MG63 (cell line): Measurements from ENCODE around the gene CD300H. TPM values are rescaled to one million over a fixed set of nuclear protein-coding genes. Genes with fewer than 3 reads are reported as not detected.

Source experiments
- DNase-seq: peaks from one replicate; pipeline ENCODE4 v3.0.0-alpha.2; 2020
- H3K27me3 ChIP-seq: fragments of 250-450 bp; sonication (Bioruptor Pico); 2 replicates; pipeline ENCODE4 v1.5.1; 2020; ENCODE audit warnings: mild to moderate bottlenecking, moderate library complexity
- H3K36me3 ChIP-seq: fragments of 250-450 bp; sonication (Bioruptor Pico); 2 replicates; pipeline ENCODE4 v1.5.1; 2020; ENCODE audit warnings: mild to moderate bottlenecking, moderate library complexity
- H3K4me3 ChIP-seq: fragments of 250-450 bp; sonication (Bioruptor Pico); 2 replicates; pipeline ENCODE4 v1.5.1; 2020; ENCODE audit warnings: mild to moderate bottlenecking, moderate library complexity
- H3K9me3 ChIP-seq: fragments of 250-450 bp; sonication (Bioruptor Pico); 2 replicates; pipeline ENCODE4 v1.5.1; 2020; ENCODE audit warnings: mild to moderate bottlenecking, moderate library complexity
- total RNA-seq: library from RNA; depleted of rRNA; stranded (reverse); fragments of >200 nt; shearing (Covaris generic); gene quantifications from 2 replicates; pipeline ENCODE4 v1.2.3, GENCODE V29; 2014; ENCODE audit warnings: low replicate concordance; rRNA removed

CD300H gene
- total RNA-seq, result not detected in 2 replicates

- no peaks in the 10 kb centered on the region for H3K27me3 ChIP-seq
- DNase-seq, result peak; percentile 64
- peaks cover 4% of the 10 kb centered on the region for H3K9me3 ChIP-seq
- no peak within 1 kb of the TSS for H3K4me3 ChIP-seq
- no peaks in the 10 kb centered on the region for H3K36me3 ChIP-seq
Observed at GRCh38 chr17:74567397-74567796, at the start of gene CD300H. Gene CD300H (minus strand): TSS chr17:74567509.

GRCh38 chr17:74616696-74617095 lies 49.4 kb upstream of the CD300H start:
- DNase-seq, result no peak
- peaks cover 17% of the 10 kb centered on the region for H3K27me3 ChIP-seq

GRCh38 chr17:74612046-74612445 lies 44.7 kb upstream of the CD300H start:
- Histone ChIP-seq H3K9me3 (no peaks in the 10 kb centered on the region), H3K36me3 (no peaks in the 10 kb centered on the region), H3K4me3 (no peak overlapping the region), H3K27me3 (peaks cover 16% of the 10 kb centered on the region)
- DNase-seq, result no peak

More at GRCh38 chr17:74616696-74617095, 49.4 kb upstream of the CD300H start:
- H3K36me3 ChIP-seq, result no peaks in the 10 kb centered on the region
- H3K4me3 ChIP-seq, result no peak overlapping the region
- H3K9me3 ChIP-seq, result no peaks in the 10 kb centered on the region

- Histone ChIP-seq H3K27me3 (peaks cover 15% of the 10 kb centered on the region), H3K36me3 (no peaks in the 10 kb centered on the region), H3K9me3 (no peaks in the 10 kb centered on the region), H3K4me3 (no peak overlapping the region)
- no peak for DNase-seq
Observed at GRCh38 chr17:74610108-74610507, 42.8 kb upstream of the CD300H start.

- peaks cover 13% of the 10 kb centered on the region for H3K27me3 ChIP-seq
- no peak overlapping the region for H3K4me3 ChIP-seq
- H3K36me3 ChIP-seq, result no peaks in the 10 kb centered on the region
- H3K9me3 ChIP-seq, result no peaks in the 10 kb centered on the region
- no peak for DNase-seq
Observed at GRCh38 chr17:74608511-74608910, 41.2 kb upstream of the CD300H start.

- H3K27me3 ChIP-seq, result peaks cover 9% of the 10 kb centered on the region
- H3K9me3 ChIP-seq, result no peaks in the 10 kb centered on the region
- no peak for DNase-seq
- H3K36me3 ChIP-seq, result no peaks in the 10 kb centered on the region
- no peak overlapping the region for H3K4me3 ChIP-seq
Observed at GRCh38 chr17:74607221-74607620, 39.9 kb upstream of the CD300H start.

GRCh38 chr17:74606050-74606449 lies 38.7 kb upstream of the CD300H start:
- peaks cover 6% of the 10 kb centered on the region for H3K27me3 ChIP-seq
- no peak for DNase-seq
- no peaks in the 10 kb centered on the region for H3K9me3 ChIP-seq
- H3K36me3 ChIP-seq, result no peaks in the 10 kb centered on the region
- H3K4me3 ChIP-seq, result no peak overlapping the region

GRCh38 chr17:74605361-74605760 lies 38.1 kb upstream of the CD300H start:
- Histone ChIP-seq H3K4me3 (no peak overlapping the region), H3K36me3 (no peaks in the 10 kb centered on the region), H3K27me3 (peaks cover 2% of the 10 kb centered on the region; the same call in 1 of the 2 replicates), H3K9me3 (no peaks in the 10 kb centered on the region)
- peak; percentile 95 for DNase-seq

- no peak for DNase-seq
- Histone ChIP-seq H3K9me3 (no peaks in the 10 kb centered on the region), H3K27me3 (peaks cover 2% of the 10 kb centered on the region; the same call in 1 of the 2 replicates), H3K36me3 (no peaks in the 10 kb centered on the region), H3K4me3 (no peak overlapping the region)
Observed at GRCh38 chr17:74604761-74605160, 37.5 kb upstream of the CD300H start.

- DNase-seq, result no peak
- H3K9me3 ChIP-seq, result no peaks in the 10 kb centered on the region
- no peaks in the 10 kb centered on the region for H3K36me3 ChIP-seq
- H3K4me3 ChIP-seq, result no peak overlapping the region
- H3K27me3 ChIP-seq, result peaks cover 2% of the 10 kb centered on the region; the same call in 1 of the 2 replicates
Observed at GRCh38 chr17:74604200-74604599, 36.9 kb upstream of the CD300H start.

- DNase-seq, result no peak
- peaks cover 2% of the 10 kb centered on the region; the same call in 1 of the 2 replicates for H3K27me3 ChIP-seq
- H3K36me3 ChIP-seq, result no peaks in the 10 kb centered on the region
- H3K9me3 ChIP-seq, result no peaks in the 10 kb centered on the region
- no peak overlapping the region for H3K4me3 ChIP-seq
Observed at GRCh38 chr17:74603746-74604145, 36.4 kb upstream of the CD300H start.

- Histone ChIP-seq H3K9me3 (no peaks in the 10 kb centered on the region), H3K4me3 (no peak overlapping the region), H3K36me3 (no peaks in the 10 kb centered on the region), H3K27me3 (no peaks in the 10 kb centered on the region; the same call in 1 of the 2 replicates)
- no peak for DNase-seq
Observed at GRCh38 chr17:74603037-74603635, 35.8 kb upstream of the CD300H start.

- peak; percentile 34 for DNase-seq
- H3K27me3 ChIP-seq, result no peaks in the 10 kb centered on the region; the same call in 1 of the 2 replicates
- H3K9me3 ChIP-seq, result no peaks in the 10 kb centered on the region
- no peaks in the 10 kb centered on the region for H3K36me3 ChIP-seq
- H3K4me3 ChIP-seq, result no peak overlapping the region
Observed at GRCh38 chr17:74601944-74602572, 34.7 kb upstream of the CD300H start.

- Histone ChIP-seq H3K36me3 (no peaks in the 10 kb centered on the region), H3K27me3 (peaks cover 4% of the 10 kb centered on the region; the same call in 1 of the 2 replicates), H3K9me3 (no peaks in the 10 kb centered on the region), H3K4me3 (no peak overlapping the region)
- no peak for DNase-seq
Observed at GRCh38 chr17:74599448-74599939, 32.2 kb upstream of the CD300H start.

GRCh38 chr17:74599023-74599399 lies 31.7 kb upstream of the CD300H start:
- no peaks in the 10 kb centered on the region for H3K36me3 ChIP-seq
- DNase-seq, result no peak
- H3K9me3 ChIP-seq, result no peaks in the 10 kb centered on the region
- H3K27me3 ChIP-seq, result peaks cover 7% of the 10 kb centered on the region
- H3K4me3 ChIP-seq, result no peak overlapping the region

- no peak overlapping the region for H3K4me3 ChIP-seq
- no peaks in the 10 kb centered on the region for H3K9me3 ChIP-seq
- no peak for DNase-seq
- H3K27me3 ChIP-seq, result peaks cover 11% of the 10 kb centered on the region
- H3K36me3 ChIP-seq, result no peaks in the 10 kb centered on the region
Observed at GRCh38 chr17:74598346-74599022, 31.2 kb upstream of the CD300H start.

GRCh38 chr17:74597069-74597790 lies 29.9 kb upstream of the CD300H start:
- H3K4me3 ChIP-seq, result no peak overlapping the region
- H3K27me3 ChIP-seq, result peaks cover 13% of the 10 kb centered on the region; the same call in 1 of the 2 replicates
- no peaks in the 10 kb centered on the region for H3K36me3 ChIP-seq
- no peaks in the 10 kb centered on the region for H3K9me3 ChIP-seq
- DNase-seq, result no peak
